Liver (tissue), 9 donors: ENCODE measurements around the gene SLA2. TPM values are rescaled to one million over a fixed set of nuclear protein-coding genes. Genes with fewer than 3 reads are reported as not detected.

ENCODE experiments used
- DNase-seq: peaks from one replicate; pipeline ENCODE4 v3.0.0-alpha.2; 2017; ENCODE audit warnings: low spot score
- H3K27ac ChIP-seq, 2 donors: one replicate each; pipeline ENCODE4 v1.7.0; 2013; ENCODE audit warnings: inconsistent platforms in 2 of 2, low read length in 2 of 2, control low read depth in 1 of 2, low read depth in 1 of 2, mild to moderate bottlenecking in 1 of 2
- H3K27me3 ChIP-seq, 4 donors: one replicate each; pipeline versions ENCODE4 v1.6.1 to v1.7.0; 2013; ENCODE audit warnings: low read length in 3 of 4, inconsistent platforms in 1 of 4, mild to moderate bottlenecking in 1 of 4, moderate library complexity in 1 of 4; ENCODE audit not compliant: control insufficient read depth in 4 of 4, insufficient read depth in 4 of 4
- H3K36me3 ChIP-seq, 4 donors: one replicate each; pipeline versions ENCODE4 v1.6.1 to v1.7.0; 2013; ENCODE audit warnings: low read length in 3 of 4, mild to moderate bottlenecking in 3 of 4, low read depth in 1 of 4, moderate library complexity in 1 of 4; ENCODE audit not compliant: control insufficient read depth in 4 of 4, insufficient read depth in 3 of 4
- H3K4me1 ChIP-seq, 4 donors: one replicate each; pipeline versions ENCODE4 v1.6.1 to v1.7.0; 2013; ENCODE audit warnings: low read length in 3 of 4, mild to moderate bottlenecking in 3 of 4, moderate library complexity in 1 of 4; ENCODE audit not compliant: control insufficient read depth in 4 of 4, insufficient read depth in 4 of 4
- H3K4me3 ChIP-seq, 3 donors: one replicate each; pipeline versions ENCODE4 v1.6.1 to v1.7.0; 2013; ENCODE audit warnings: low read length in 3 of 3, control low read depth in 1 of 3, low read depth in 1 of 3, mild to moderate bottlenecking in 1 of 3
- H3K9ac ChIP-seq, 2 donors: one replicate each; pipeline ENCODE4 v1.7.0; 2013; ENCODE audit warnings: low read length in 2 of 2, mild to moderate bottlenecking in 2 of 2, moderate library complexity in 2 of 2, control low read depth in 1 of 2, low read depth in 1 of 2
- H3K9me3 ChIP-seq, 4 donors: one replicate each; pipeline versions ENCODE4 v1.6.1 to v1.7.0; 2013; ENCODE audit warnings: low read length in 3 of 4; ENCODE audit not compliant: control insufficient read depth in 4 of 4
- ATF3 ChIP-seq: IDR thresholded peaks from 2 replicates; pipeline ENCODE4 v1.6.1; 2016; ENCODE audit warnings: antibody characterized with exemption
- CTCF ChIP-seq: fragments of 150-350 bp; IDR thresholded peaks from 2 replicates; pipeline ENCODE4 v1.5.1; 2017; ENCODE audit warnings: improper control_type of control experiment, low read depth, low read length; ENCODE audit not compliant: missing input control
- EGR1 ChIP-seq, 2 donors: IDR thresholded peaks; 2 replicates each; pipeline ENCODE4 v1.6.1; 2016 to 2018; ENCODE audit warnings: antibody characterized with exemption in 2 of 2, low read depth in 2 of 2
- FOXA1 ChIP-seq: IDR thresholded peaks from 2 replicates; pipeline ENCODE4 v1.6.1; 2016; ENCODE audit warnings: antibody characterized with exemption
- FOXA2 ChIP-seq: IDR thresholded peaks from 2 replicates; pipeline ENCODE4 v1.6.1; 2016; ENCODE audit warnings: antibody characterized with exemption
- GABPA ChIP-seq, 2 donors: IDR thresholded peaks in 1 of 2; conservative IDR thresholded peaks in 1 of 2; 2 replicates each; pipeline ENCODE4 v1.6.1; 2016; ENCODE audit warnings: antibody characterized with exemption in 2 of 2, mild to moderate bottlenecking in 1 of 2, moderate library complexity in 1 of 2
- HNF4A ChIP-seq, 2 donors: conservative IDR thresholded peaks; 2 replicates each; pipeline ENCODE4 v1.6.1; 2016; ENCODE audit warnings: antibody characterized with exemption in 2 of 2, mild to moderate bottlenecking in 2 of 2
- HNF4G ChIP-seq: IDR thresholded peaks from 2 replicates; pipeline ENCODE4 v1.6.1; 2016; ENCODE audit warnings: antibody characterized with exemption
- JUND ChIP-seq, 2 donors: IDR thresholded peaks; 2 replicates each; pipeline ENCODE4 v1.6.1; 2016; ENCODE audit warnings: antibody characterized with exemption in 2 of 2
- MAX ChIP-seq: IDR thresholded peaks from 2 replicates; pipeline ENCODE4 v1.6.1; 2016; ENCODE audit warnings: antibody characterized with exemption
- NR2F2 ChIP-seq: IDR thresholded peaks from 2 replicates; pipeline ENCODE4 v1.6.1; 2016; ENCODE audit warnings: antibody characterized with exemption
- RAD21 ChIP-seq, 2 donors: IDR thresholded peaks; 2 replicates each; pipeline ENCODE4 v1.6.1; 2016; ENCODE audit warnings: antibody characterized with exemption in 2 of 2, mild to moderate bottlenecking in 2 of 2
- REST ChIP-seq: IDR thresholded peaks from 2 replicates; pipeline ENCODE4 v1.6.1; 2016; ENCODE audit warnings: antibody characterized with exemption, mild to moderate bottlenecking
- RXRA ChIP-seq, 2 donors: IDR thresholded peaks; 2 replicates each; pipeline ENCODE4 v1.6.1; 2017 to 2018; ENCODE audit warnings: antibody characterized with exemption in 2 of 2, mild to moderate bottlenecking in 1 of 2
- SP1 ChIP-seq: IDR thresholded peaks from 2 replicates; pipeline ENCODE4 v1.6.1; 2018; ENCODE audit warnings: antibody characterized with exemption, mild to moderate bottlenecking
- TAF1 ChIP-seq: conservative IDR thresholded peaks from 2 replicates; pipeline ENCODE4 v1.6.1; 2016; ENCODE audit warnings: antibody characterized with exemption, mild to moderate bottlenecking
- YY1 ChIP-seq: IDR thresholded peaks from 2 replicates; pipeline ENCODE4 v1.6.1; 2016; ENCODE audit warnings: antibody characterized with exemption, mild to moderate bottlenecking
- ZBTB33 ChIP-seq: IDR thresholded peaks from 2 replicates; pipeline ENCODE4 v1.6.1; 2016; ENCODE audit warnings: antibody characterized with exemption
- WGBS: extraction: QIAGEN DNeasy Blood & Tissue Kit; methylation state at CpG from one replicate; pipeline ENCODE4 v1.1.7; 2013; 5-methylcytosine and 5-hydroxymethylcytosine counted together
- polyA plus RNA-seq, 2 donors: library from polyadenylated mRNA; stranded (reverse) in 1 of 2; unstranded in 1 of 2; fragments of 200-250 nt in 1 of 2; fragments of >200 nt in 1 of 2; fragmentation: Nextera tagmentation in 1 of 2; extraction: Ambion mirVana in 1 of 2; gene quantifications; one replicate each; pipeline versions ENCODE4 v1.2.1 to v1.2.3, GENCODE V29; 2013 to 2015
- total RNA-seq, 2 donors: library from RNA; depleted of rRNA; stranded (reverse); fragments of >200 nt; gene quantifications; one replicate each; pipeline ENCODE4 v1.2.3, GENCODE V29; 2014
- donor health status: healthy.
- donor health status: healthy.
- donor health status: healthy.
- donor health status: healthy.
- donor health status: healthy.

The SLA2 gene
- total and polyA plus RNA-seq, 4 donors: 0.18 to 1.6 (median 0.41) TPM

GRCh38 chr20:36634342-36634741, 11.7 kb downstream of the SLA2 start:
- Histone ChIP-seq H3K4me3 (no peak overlapping the region), H3K9me3 (no peaks in the 10 kb centered on the region), H3K36me3 (no peaks in the 10 kb centered on the region), H3K4me1 (no peaks in the 10 kb centered on the region), H3K27me3 (no peaks in the 10 kb centered on the region), H3K27ac (no peak overlapping the region), H3K9ac (no peak overlapping the region)
- DNase-seq: no peak
- WGBS: 97% methylated on average over 11 of the region's 11 CpGs
- no peak for TF ChIP-seq FOXA1
- TF ChIP-seq ZBTB33: no peak
- no peak for TF ChIP-seq YY1
- no peak for TF ChIP-seq RXRA (IDR thresholded peaks at IDR 0.05)
- no peak for TF ChIP-seq TAF1
- no peak for TF ChIP-seq ATF3
- no peak for TF ChIP-seq RAD21 (IDR thresholded peaks at IDR 0.05)
- no peak for TF ChIP-seq CTCF
- TF ChIP-seq HNF4A (conservative IDR thresholded peaks at IDR 0.05): no peak
- no peak for TF ChIP-seq FOXA2
- no peak for TF ChIP-seq NR2F2
- no peak for TF ChIP-seq HNF4G
- no peak for TF ChIP-seq GABPA (IDR thresholded peaks at IDR 0.05 in 1 of 2, conservative IDR thresholded peaks at IDR 0.05 in 1 of 2)
- TF ChIP-seq REST: no peak
- TF ChIP-seq EGR1 (IDR thresholded peaks at IDR 0.05; ENCODE audit: low read depth in 2 of 2): no peak
- TF ChIP-seq JUND (IDR thresholded peaks at IDR 0.05): no peak
- TF ChIP-seq SP1: no peak
- no peak for TF ChIP-seq MAX
